ENCODE measurements around the gene FAM47E.

Gene FAM47E

DNA sequence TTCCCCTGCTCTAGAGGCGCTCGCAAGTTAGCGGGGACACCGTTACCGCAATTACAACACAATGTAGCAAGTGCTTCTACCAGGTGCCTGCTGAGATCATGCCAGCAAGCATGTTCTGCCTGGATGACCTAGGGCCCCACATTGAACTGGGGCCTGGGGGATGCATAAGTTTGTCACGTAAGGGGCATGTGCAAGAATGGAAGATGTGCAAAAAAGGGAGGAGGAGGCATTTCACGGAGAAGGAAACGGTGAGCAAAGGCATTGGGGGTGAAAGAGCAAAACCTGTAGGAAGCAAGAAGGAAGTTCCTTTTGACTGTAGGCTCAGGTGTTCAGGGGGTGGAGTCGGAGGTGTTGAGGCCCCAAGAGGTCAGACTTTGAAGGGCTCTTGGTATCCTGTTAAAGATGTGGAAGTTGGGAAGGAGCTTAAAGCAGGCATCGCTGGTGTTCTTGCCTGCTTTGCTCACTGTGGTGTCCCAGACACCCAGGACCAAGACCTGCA lies 37.3 kb upstream of the FAM47E start:
- in situ Hi-C loops (cut with MboI; ENCODE audit: low pct_unique_long_range_greater_than_20kb, low sequenced_read_pairs, unreplicated experiment): no loop called here
- TF ChIP-seq, protein P1, sequence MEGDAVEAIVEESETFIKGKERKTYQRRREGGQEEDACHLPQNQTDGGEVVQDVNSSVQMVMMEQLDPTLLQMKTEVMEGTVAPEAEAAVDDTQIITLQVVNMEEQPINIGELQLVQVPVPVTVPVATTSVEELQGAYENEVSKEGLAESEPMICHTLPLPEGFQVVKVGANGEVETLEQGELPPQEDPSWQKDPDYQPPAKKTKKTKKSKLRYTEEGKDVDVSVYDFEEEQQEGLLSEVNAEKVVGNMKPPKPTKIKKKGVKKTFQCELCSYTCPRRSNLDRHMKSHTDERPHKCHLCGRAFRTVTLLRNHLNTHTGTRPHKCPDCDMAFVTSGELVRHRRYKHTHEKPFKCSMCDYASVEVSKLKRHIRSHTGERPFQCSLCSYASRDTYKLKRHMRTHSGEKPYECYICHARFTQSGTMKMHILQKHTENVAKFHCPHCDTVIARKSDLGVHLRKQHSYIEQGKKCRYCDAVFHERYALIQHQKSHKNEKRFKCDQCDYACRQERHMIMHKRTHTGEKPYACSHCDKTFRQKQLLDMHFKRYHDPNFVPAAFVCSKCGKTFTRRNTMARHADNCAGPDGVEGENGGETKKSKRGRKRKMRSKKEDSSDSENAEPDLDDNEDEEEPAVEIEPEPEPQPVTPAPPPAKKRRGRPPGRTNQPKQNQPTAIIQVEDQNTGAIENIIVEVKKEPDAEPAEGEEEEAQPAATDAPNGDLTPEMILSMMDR (IDR thresholded peaks at IDR 0.05; ENCODE audit: extremely low read depth, insufficient read depth, missing control alignments): no peak
- no peak for DNase-seq (ENCODE audit: low spot score)

DNA sequence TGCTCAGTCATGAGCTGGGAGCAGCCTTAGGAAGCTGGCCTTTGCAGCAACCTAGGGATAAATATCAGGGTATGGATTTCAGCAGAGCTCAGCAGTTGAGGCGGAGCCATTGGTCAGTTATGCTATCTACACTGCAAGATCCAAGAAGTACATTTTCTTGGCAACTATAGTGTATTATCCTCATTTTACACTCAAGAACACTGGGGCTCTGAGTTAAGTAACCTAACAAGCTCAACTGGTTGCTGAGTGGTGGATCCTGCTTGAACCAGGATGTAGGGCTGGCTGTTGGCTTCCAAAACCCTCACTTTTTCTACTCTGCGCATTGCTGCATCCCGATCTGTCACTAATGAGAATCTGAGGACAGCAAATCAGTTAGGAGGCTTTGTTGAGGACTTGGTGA lies 36.4 kb upstream of the FAM47E start:
- TF ChIP-seq, protein P1 (IDR thresholded peaks at IDR 0.05; ENCODE audit: extremely low read depth, insufficient read depth, missing control alignments): no peak
- in situ Hi-C loops (cut with MboI; ENCODE audit: low pct_unique_long_range_greater_than_20kb, low sequenced_read_pairs, unreplicated experiment): no loop called here
- DNase-seq (ENCODE audit: low spot score): no peak

GRCh38 chr4:76216524-76216923 lies 35.0 kb upstream of the FAM47E start:
- in situ Hi-C loops (cut with MboI; ENCODE audit: low pct_unique_long_range_greater_than_20kb, low sequenced_read_pairs, unreplicated experiment): no loop called here
- DNase-seq (ENCODE audit: low spot score): no peak
- TF ChIP-seq, protein P1 (IDR thresholded peaks at IDR 0.05; ENCODE audit: extremely low read depth, insufficient read depth, missing control alignments): no peak

GRCh38 chr4:76216975-76217814 lies 34.3 kb upstream of the FAM47E start:
- TF ChIP-seq, protein P1 (IDR thresholded peaks at IDR 0.05; ENCODE audit: extremely low read depth, insufficient read depth, missing control alignments): no peak
- in situ Hi-C loops (cut with MboI; ENCODE audit: low pct_unique_long_range_greater_than_20kb, low sequenced_read_pairs, unreplicated experiment): no loop called here
- no peak for DNase-seq (ENCODE audit: low spot score)

- DNase-seq (ENCODE audit: low spot score): no peak
- TF ChIP-seq, protein P1 (IDR thresholded peaks at IDR 0.05; ENCODE audit: extremely low read depth, insufficient read depth, missing control alignments): no peak
- in situ Hi-C loops (cut with MboI; ENCODE audit: low pct_unique_long_range_greater_than_20kb, low sequenced_read_pairs, unreplicated experiment): no loop called here
Observed at GRCh38 chr4:76219299-76220055, 32.0 kb upstream of the FAM47E start.

- DNase-seq (ENCODE audit: low spot score): no peak
- TF ChIP-seq, protein P1 (IDR thresholded peaks at IDR 0.05; ENCODE audit: extremely low read depth, insufficient read depth, missing control alignments): no peak
- in situ Hi-C loops (cut with MboI; ENCODE audit: low pct_unique_long_range_greater_than_20kb, low sequenced_read_pairs, unreplicated experiment): no loop called here
Observed at GRCh38 chr4:76224171-76224570, 27.4 kb upstream of the FAM47E start.
